Measurements from ENCODE around the gene GALNT1.

DNA sequence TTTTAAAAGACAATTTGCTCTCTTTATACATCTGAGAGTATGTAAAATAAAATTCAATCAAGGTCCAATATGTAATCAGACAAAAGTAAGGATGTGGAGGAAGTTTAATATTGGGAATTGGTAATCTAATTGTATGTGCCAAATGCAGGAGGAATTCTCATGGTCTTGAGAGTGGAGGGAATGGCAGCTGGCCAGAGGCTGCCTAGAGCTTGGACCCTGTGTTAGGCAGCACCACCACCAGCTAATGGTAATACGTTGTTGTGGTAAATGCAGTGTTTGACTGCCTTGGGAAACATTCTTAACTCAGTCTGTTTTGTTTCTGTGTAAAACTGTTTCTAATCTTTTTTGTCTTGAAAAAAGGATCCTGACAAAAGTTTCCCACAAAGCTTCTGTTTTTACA lies 30.0 kb downstream of the GALNT1 start:
- no peak for TF ChIP-seq POLR2A (IDR thresholded peaks at IDR 0.05; ENCODE audit: low read depth, low read length)
- no peak for TF ChIP-seq POLR2AphosphoS5 (IDR thresholded peaks at IDR 0.05; ENCODE audit: low read depth, low read length)
- TF ChIP-seq TAF1 (IDR thresholded peaks at IDR 0.05; ENCODE audit: low read depth, low read length), result no peak
- TF ChIP-seq SPI1 (IDR thresholded peaks at IDR 0.05; ENCODE audit: low read depth, low read length), result no peak

All from GM12891 (cell line).